Endothelial cell of umbilical vein (primary cell): ENCODE results near the gene TTC4.
A peak's percentile ranks its signal among the peaks of the same experiment; 100 is the strongest.

Source experiments
- CTCF ChIP-seq, 2 donors: IDR thresholded peaks; 1 replicate in 1 of 2; 2 replicates in 1 of 2; pipeline ENCODE4 v1.5.1; 2011; ENCODE audit warnings: low read length in 2 of 2, mild to moderate bottlenecking in 2 of 2, moderate library complexity in 2 of 2, control low read depth in 1 of 2, inconsistent platforms in 1 of 2, low read depth in 1 of 2; ENCODE audit not compliant: insufficient read depth in 1 of 2; ENCODE audit errors: extremely low read depth in 1 of 2
- EZH2 ChIP-seq: IDR thresholded peaks from 2 replicates; pipeline ENCODE4 v1.6.1; 2012; ENCODE audit warnings: borderline replicate concordance, low read depth, mild to moderate bottlenecking, moderate library complexity, low read length, inconsistent platforms; ENCODE audit not compliant: severe bottlenecking
- FOS ChIP-seq: IDR thresholded peaks from 2 replicates; pipeline ENCODE4 v1.6.1; 2011; ENCODE audit warnings: mild to moderate bottlenecking, low read length, moderate library complexity, borderline replicate concordance; ENCODE audit not compliant: insufficient read depth
- JUN ChIP-seq: IDR thresholded peaks from 2 replicates; pipeline ENCODE4 v1.6.1; 2011; ENCODE audit warnings: borderline replicate concordance, low read depth; ENCODE audit not compliant: insufficient read length, insufficient read depth
- MAX ChIP-seq: IDR thresholded peaks from 2 replicates; pipeline ENCODE4 v1.6.1; 2011; ENCODE audit not compliant: insufficient read depth, insufficient read length
- MYC ChIP-seq: IDR thresholded peaks from one replicate; pipeline ENCODE4 v1.6.1; 2011; ENCODE audit warnings: mild to moderate bottlenecking, low read depth, low read length
- POLR2A ChIP-seq: IDR thresholded peaks from 2 replicates; pipeline ENCODE4 v1.6.1; 2012; ENCODE audit warnings: low read depth, mild to moderate bottlenecking, control low read depth, low read length
- POLR2AphosphoS5 ChIP-seq: IDR thresholded peaks from 2 replicates; pipeline ENCODE4 v1.6.1; 2012; ENCODE audit warnings: low read depth, mild to moderate bottlenecking, control low read depth, low read length, moderate library complexity; ENCODE audit not compliant: insufficient read depth

GRCh38 chr1:54716299-54717047 lies 812 bp downstream of the TTC4 start:
- no peak for TF ChIP-seq POLR2A
- TF ChIP-seq JUN: no peak
- TF ChIP-seq MYC: no peak
- TF ChIP-seq CTCF (IDR thresholded peaks at IDR 0.05; ENCODE audit: extremely low read depth in 1 of 2, insufficient read depth in 1 of 2, low read depth in 1 of 2, low read length in 2 of 2): no peak
- no peak for TF ChIP-seq EZH2
- TF ChIP-seq POLR2AphosphoS5: no peak
- no peak for TF ChIP-seq MAX
- TF ChIP-seq FOS: peak; percentile 19
